HG03103 (cell line): ENCODE data around the gene KLHDC9.

Experiments
- ATAC-seq: cut with Tn5 transposase; IDR thresholded peaks from one replicate; pipeline ENCODE4 v1.9.1; 2021; ENCODE audit warnings: low read depth; ENCODE audit not compliant: unreplicated experiment

KLHDC9 gene

DNA sequence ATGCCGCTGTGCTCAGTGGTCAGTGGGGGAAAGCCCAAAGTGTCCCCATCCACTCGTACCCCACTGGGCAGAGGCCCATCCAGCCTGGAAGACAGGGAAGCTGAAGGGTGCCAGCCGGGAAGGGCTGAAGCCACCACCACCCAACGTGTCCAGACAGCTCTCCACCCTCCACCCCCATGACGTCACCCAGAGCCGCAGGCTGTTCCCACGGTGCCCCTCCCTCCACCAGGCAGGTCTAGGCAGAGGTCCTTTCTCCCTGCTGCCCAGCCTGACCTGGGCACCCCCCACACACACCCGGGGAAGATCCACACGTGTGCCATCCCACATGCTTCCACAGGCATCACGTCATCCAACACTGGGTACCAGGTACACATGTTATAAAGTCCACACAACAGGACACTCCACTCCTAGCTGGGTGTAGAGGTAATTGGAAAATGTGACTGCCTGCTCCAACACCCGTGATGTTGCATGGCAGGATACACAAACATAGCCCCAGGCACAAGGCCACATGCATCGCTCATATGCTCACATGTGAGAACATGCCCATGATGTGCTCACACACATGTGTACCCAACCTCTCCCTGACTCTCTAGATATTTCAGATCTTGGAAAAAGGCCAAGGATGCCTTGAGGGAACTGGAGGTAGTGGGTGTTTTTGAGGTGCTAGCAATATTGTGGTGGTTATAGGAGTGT, 23.3 kb upstream of the KLHDC9 start:
- ATAC-seq = no peak

- no peak for ATAC-seq
Measured at GRCh38 chr1:161076410-161076809, 21.8 kb upstream of the KLHDC9 start.

GRCh38 chr1:161077426-161077825, 20.7 kb upstream of the KLHDC9 start:
- ATAC-seq = no peak

- ATAC-seq = no peak
Measured at GRCh38 chr1:161079436-161080110, 18.6 kb upstream of the KLHDC9 start.

DNA sequence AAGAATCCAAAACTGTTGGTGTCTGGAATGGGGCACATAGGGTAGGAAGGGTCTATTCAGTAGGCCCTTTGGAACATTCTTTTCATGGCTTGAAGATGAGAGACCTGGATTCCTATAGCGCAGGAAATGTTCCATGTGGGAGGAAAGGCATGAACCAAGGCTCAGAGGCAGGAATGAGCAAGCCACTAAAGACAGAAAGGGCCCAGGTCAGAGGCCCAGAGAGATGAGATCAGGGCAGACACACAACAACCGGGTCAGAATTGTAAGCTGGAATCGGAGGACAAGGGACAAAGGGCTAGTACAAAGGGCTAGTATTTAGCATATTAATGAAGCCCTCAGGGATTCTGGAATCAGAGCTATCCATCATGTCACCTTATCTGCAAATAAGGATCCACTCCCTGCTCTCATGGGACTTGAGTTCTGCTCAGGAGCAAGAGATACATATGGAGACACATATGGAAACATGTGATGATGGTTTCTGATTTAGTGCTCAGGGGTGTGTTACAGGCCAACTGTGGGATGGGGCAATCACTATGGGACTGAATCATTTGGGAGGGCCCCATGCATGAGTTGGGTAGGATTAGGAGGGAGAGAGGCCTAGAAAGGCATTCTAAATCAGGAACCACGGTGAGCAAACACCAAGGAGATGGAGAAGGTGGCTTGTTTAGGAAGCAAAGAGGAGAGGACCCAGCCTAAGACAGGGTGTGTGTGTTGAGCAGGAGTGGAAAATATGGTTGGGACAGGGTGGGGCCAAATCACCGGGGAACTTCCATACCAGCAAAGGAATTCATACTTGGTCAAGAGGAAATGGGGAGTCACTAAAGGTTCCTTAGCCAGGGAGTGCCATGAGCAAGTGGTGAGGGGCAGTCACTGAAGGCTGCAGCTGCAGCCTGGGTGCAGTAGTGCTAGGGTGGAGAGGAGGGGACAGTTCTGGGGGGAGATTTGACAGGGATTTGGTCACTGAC, 17.4 kb upstream of the KLHDC9 start:
- ATAC-seq = no peak

DNA sequence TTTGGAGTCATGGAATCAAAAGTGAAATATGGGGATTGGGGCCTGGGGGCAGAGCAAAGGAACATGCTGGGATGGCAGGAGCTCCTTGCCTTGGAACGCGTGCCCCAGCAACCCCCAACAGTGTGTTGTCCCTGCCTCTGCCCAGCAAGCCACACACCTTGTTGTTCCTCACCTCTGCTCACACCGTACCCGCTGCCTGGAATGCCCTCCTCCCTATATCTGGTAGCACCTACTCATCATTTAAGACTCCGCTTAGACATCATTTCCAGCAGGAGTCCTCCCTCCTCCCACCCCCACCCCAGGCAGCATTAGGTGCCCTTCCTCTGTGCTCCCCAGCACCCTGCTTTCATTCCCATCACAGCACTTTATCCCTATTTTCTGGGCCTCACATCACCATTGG, 16.6 kb upstream of the KLHDC9 start:
- no peak for ATAC-seq

DNA sequence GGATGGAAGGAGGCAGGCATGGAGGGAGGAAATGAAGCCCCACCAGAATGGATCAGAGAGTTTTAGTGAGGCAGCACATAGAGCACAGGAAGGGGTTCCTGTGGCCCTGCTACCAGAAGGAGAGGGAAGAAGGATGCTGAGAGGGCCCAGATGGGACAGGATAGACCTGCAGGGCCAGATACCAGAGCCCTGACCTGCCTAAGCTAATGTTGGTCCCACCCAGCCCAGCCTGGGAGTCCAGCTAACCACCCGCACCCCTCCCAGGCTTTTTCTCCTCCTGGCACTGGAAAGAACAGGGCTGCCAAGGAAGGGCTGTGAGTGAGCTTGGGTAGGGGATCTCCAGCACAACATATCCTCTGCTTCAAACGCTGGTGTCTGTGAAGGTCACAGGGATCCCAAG, 15.7 kb upstream of the KLHDC9 start:
- no peak for ATAC-seq

DNA sequence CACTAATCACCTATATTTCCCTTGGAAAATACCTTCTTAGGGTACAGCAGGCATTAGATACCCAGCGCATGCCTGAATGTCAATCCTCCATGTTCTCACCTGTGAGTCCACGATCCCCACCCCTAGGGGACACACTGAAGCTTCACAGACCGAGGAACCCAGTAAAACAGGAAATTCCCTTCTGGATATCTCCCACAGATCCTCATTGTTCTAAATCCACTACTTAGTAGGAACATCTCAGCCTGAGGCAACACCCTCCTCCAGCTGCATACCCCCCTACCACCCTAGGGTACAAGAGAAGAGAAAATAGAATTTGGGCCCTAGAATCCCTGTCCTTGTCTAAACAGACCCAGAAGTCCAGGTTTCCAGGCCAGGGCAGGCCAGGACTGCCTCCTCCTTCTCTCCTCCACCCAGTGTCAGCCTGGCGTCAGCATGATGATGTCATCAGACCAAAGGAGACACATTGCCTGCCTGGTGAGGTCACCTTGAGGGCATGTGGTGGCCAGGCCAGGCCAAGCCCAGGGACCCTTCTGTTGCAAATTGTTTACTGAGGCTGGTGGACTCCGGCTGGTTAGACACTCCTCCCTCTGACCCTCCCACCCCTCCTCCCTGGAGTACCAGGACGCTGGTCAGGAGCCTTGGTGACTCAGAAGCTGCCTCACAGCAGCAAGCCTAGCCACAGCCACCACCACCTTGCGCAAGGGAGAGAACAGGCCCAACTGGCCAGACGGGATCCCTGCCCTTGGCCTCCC, 15.0 kb upstream of the KLHDC9 start:
- ATAC-seq = no peak

DNA sequence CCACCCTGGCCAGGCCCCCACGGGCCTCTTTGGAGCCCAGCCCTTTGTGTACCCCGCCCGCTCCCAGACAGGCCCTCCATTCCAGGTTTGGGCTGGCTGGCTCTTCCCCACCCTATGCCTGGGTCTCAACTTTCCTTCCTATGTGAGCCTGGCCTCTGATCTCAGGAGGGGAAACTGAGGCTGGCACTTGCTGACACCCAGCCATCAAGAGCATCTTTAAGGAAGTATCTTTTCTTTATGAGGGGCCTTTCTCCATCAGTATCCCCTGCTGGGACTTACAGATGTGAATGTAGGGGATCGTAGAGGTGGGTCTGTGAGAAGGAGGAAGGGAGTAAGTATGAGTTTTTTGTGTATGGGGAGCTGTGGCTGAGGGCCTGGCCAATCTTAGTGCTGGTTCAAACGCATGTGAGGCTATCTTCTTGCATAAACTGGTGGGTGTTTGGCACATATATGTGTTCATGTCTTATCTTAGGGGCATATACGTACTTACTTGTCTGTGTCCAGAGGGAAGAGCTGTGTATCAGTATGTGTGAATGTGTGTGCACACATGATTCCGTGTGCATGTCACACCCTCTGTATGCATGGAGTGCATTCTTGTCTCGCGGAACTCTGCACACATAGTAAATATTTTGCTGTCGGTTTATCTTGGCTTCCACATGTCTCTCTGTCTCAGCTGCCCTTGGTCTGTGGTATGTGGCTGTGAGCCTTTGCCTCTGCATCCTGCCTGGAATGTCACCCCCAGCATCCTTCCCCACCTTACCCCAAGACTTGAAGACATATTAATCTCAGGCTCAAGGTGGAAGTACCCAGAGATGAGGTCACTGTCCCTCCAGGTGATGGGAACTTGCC, 14.2 kb upstream of the KLHDC9 start:
- ATAC-seq = no peak

- ATAC-seq = no peak
Measured at GRCh38 chr1:161084597-161084988, 13.6 kb upstream of the KLHDC9 start.

DNA sequence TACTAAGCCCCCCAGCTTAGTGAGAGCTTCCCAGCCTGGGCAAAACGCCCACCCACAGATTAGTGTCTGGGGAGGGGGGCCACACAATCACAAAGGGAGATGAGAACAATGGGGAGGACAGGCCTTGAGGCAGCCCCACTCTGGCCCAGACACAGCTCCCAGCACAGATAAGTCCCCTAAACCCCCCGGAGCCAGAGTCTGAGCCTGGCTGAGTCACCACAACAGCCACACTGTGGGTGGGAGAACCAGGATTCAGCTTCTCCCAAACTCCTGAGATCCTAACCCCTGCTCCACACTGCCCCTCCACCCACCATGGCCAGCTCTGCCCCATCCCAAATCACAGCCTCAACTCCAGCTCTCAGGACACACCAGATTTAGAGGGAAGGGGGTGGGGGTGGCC, 13.0 kb upstream of the KLHDC9 start:
- ATAC-seq = no peak

GRCh38 chr1:161086457-161086856, 11.7 kb upstream of the KLHDC9 start:
- no peak for ATAC-seq

GRCh38 chr1:161088587-161089110, 9.5 kb upstream of the KLHDC9 start:
- ATAC-seq = no peak

GRCh38 chr1:161089251-161089924, 8.8 kb upstream of the KLHDC9 start, which contains the start of gene NECTIN4:
Gene NECTIN4, minus strand, starts transcription at chr1:161089558. Its CDS starts 262 bp downstream, at chr1:161089296.
- ATAC-seq = no peak

DNA sequence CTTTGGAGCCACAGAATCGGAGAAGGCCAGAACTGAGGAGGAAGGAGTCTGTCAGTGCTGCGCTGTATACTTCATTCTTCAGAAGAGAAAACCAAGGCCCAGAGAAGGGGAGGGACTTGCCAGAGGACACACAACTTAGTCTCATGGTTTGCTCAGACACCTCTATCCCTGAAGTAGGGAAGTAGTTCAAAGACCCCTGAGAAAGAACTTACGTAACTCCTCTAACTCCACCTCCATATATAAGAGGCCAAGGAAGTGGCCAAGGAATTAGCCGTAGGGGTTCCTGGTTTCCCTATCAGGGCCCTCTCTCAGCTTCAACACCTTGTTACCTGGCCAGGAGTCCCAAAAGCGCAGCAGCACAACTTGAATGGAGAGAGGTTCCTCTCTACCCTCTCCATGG, 8.2 kb upstream of the KLHDC9 start:
- ATAC-seq = no peak

DNA sequence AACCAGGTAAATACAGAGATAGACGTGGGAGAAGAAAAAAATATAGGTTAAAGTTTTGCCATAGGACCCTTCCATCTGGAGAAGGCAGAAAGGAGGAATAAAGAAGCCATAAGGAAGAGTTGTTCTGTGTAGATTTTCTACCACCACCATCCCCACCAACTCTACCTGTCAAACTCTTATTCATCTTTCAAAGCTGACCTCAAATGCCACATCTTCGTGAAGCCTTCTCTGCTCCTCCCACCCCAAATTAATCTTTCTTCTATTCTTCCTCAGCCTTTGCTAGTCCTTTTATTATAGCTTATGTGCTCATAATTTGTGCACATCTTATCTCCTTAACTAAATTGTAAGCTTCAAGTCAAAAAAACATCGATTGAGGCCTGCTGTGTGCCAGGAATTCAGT, 7.5 kb upstream of the KLHDC9 start:
- no peak for ATAC-seq

GRCh38 chr1:161091093-161091492, 7.1 kb upstream of the KLHDC9 start:
- no peak for ATAC-seq

- ATAC-seq = no peak
Measured at GRCh38 chr1:161091796-161092507, 6.2 kb upstream of the KLHDC9 start.
